ENCODE data around the gene MRPL22. TPM values are rescaled to one million over a fixed set of nuclear protein-coding genes. Genes with fewer than 3 reads are reported as not detected.

Gene MRPL22
- total RNA-seq, 1 donor from 2014 or later: 31.4 TPM

DNA sequence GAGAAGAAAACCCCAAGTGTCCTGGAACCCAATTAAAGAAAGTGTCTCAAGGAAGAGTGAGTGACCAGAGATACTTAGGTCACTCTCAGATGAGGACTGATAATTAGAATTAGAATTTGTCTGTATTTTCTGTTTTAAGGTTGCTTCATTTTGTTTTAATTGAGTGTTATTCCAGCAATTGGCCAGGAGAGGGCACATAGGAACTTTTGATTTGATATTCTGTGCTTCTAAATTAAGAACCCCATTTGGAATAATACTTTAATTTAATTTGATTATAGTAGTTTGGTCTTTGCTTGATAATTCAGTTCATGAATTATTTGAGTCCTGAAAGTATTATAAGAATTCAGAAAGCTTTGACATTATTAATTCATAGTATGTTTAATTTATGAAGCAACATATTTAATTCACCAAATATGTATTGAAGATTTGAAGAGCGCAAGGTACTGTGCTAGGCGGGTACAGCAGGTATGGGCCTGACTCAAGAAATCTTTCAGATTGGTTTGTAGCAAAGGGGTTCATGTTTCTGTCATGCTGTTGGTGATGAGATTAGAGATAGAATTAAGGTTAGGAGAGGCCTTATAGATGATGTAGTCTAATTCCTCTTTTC is 4.9 kb downstream of the MRPL22 start:
- DNase-seq: no peak

DNA sequence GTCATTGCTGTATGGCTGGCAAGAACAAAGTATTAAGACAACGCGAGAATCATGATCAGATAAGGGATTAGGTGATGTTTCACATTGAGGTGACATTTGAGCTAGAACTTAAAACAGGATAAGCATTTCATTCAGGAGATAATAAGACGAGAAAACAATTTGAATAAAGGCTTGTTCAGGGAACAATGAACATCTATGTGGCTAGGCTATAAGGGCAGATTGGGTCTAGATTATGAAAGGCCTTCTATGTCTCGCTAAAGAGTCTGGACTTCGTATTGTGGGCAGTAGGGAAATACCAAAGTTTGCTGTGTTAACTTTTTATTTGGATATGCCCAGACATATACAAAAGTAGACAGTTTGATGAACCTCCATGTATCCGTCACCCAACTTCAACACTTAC is 6.9 kb downstream of the MRPL22 start:
- H3K27me3 ChIP-seq: no peaks in the 10 kb centered on the region
- intact Hi-C loops (cut with DNase I): no loop called here
- no peaks in the 10 kb centered on the region for H3K9me3 ChIP-seq
- H3K4me1 ChIP-seq: peaks cover 9% of the 10 kb centered on the region
- ATAC-seq (no peak), DNase-seq (no peak)
- no peak overlapping the region for H3K4me3 ChIP-seq
- peaks cover 11% of the 10 kb centered on the region for H3K36me3 ChIP-seq
- TF ChIP-seq, protein P1, sequence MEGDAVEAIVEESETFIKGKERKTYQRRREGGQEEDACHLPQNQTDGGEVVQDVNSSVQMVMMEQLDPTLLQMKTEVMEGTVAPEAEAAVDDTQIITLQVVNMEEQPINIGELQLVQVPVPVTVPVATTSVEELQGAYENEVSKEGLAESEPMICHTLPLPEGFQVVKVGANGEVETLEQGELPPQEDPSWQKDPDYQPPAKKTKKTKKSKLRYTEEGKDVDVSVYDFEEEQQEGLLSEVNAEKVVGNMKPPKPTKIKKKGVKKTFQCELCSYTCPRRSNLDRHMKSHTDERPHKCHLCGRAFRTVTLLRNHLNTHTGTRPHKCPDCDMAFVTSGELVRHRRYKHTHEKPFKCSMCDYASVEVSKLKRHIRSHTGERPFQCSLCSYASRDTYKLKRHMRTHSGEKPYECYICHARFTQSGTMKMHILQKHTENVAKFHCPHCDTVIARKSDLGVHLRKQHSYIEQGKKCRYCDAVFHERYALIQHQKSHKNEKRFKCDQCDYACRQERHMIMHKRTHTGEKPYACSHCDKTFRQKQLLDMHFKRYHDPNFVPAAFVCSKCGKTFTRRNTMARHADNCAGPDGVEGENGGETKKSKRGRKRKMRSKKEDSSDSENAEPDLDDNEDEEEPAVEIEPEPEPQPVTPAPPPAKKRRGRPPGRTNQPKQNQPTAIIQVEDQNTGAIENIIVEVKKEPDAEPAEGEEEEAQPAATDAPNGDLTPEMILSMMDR (IDR thresholded peaks at IDR 0.05): no peak
- no peak overlapping the region for H3K27ac ChIP-seq

More for the DNA sequence above, 4.9 kb downstream of the MRPL22 start:
- Histone ChIP-seq H3K4me1 (peaks cover 21% of the 10 kb centered on the region), H3K36me3 (peaks cover 2% of the 10 kb centered on the region), H3K9me3 (no peaks in the 10 kb centered on the region), H3K27me3 (no peaks in the 10 kb centered on the region), H3K4me3 (no peak overlapping the region), H3K27ac (no peak overlapping the region)
- TF ChIP-seq, protein P1 (IDR thresholded peaks at IDR 0.05): peak; percentile 74
- intact Hi-C loops (cut with DNase I): no loop called here
- ATAC-seq: no peak

DNA sequence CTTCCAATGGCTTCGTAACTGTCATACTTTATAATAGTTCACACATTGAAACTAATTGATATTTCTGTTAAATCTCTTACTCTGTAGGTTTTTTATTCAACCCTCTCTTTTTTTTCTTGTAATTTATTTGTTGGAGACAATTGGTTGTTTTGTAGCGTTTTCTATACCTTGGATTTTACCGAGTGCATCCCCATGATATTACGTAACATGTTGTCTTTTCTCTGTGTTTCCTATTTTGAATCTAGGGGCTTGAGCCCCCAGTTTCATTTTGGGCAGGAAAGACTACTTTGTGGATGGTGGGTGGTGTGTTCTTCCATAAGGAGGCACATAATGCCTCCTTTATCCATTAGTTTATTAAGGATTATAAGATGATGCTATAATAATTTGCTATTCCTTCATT is 7.4 kb downstream of the MRPL22 start:
- intact Hi-C loops (cut with DNase I): no loop called here
- H3K4me1 ChIP-seq: peaks cover 8% of the 10 kb centered on the region
- H3K27ac ChIP-seq: no peak overlapping the region
- no peaks in the 10 kb centered on the region for H3K9me3 ChIP-seq
- H3K36me3 ChIP-seq: peaks cover 11% of the 10 kb centered on the region
- H3K4me3 ChIP-seq: no peak overlapping the region
- ATAC-seq: no peak
- TF ChIP-seq, protein P1 (IDR thresholded peaks at IDR 0.05): no peak
- DNase-seq: no peak
- no peaks in the 10 kb centered on the region for H3K27me3 ChIP-seq

DNA sequence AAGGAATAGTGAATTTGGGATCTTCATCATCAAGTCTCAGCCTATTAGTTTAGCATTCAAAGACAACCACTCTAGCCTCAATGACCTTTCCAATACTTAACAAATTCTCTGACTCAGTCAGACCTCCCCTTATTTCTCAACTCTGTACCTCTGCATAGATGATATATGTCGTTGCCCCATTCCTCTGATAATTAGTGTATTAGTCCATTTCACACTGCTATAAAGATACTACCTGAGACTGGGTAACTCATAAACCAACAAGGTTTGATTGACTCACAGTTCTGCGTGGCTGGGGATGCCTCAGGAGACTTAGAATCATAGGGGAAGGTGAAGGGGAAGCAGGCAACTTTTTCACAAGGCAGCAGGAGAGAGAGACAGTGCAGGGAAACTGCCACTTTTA is 8.9 kb downstream of the MRPL22 start:
- TF ChIP-seq, protein P1 (IDR thresholded peaks at IDR 0.05): no peak
- peaks cover 11% of the 10 kb centered on the region for H3K36me3 ChIP-seq
- no peaks in the 10 kb centered on the region for H3K27me3 ChIP-seq
- H3K4me1 ChIP-seq: peaks cover 8% of the 10 kb centered on the region
- ATAC-seq: no peak
- DNase-seq: no peak
- no peak overlapping the region for H3K27ac ChIP-seq
- intact Hi-C loops (cut with DNase I): no loop called here
- no peaks in the 10 kb centered on the region for H3K9me3 ChIP-seq
- no peak overlapping the region for H3K4me3 ChIP-seq

DNA sequence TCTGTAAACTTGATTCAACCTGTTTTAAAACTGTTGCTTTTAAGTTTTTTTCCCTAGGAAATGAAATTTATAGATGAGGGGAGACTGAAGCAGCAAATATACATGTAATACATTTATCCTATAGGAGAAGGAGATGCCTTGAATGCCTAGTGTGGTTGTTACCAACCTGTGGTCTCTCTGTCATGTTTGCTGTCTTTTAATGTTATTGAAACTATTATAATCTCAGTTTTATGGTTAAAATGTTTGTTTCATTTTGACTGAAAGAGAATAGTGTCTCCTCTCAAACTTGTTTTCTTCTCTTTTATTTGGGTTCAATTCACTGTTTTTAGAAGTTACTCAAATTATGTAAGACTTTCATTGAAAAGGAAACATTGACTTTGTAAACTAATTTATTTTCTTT is 15.8 kb downstream of the MRPL22 start:
- intact Hi-C loops (cut with DNase I): no loop called here
- Histone ChIP-seq H3K4me1 (no peaks in the 10 kb centered on the region), H3K4me3 (no peak overlapping the region), H3K27ac (no peak overlapping the region), H3K27me3 (no peaks in the 10 kb centered on the region), H3K9me3 (no peaks in the 10 kb centered on the region), H3K36me3 (peaks cover 54% of the 10 kb centered on the region)
- DNase-seq (no peak), ATAC-seq (no peak)
- TF ChIP-seq, protein P1 (IDR thresholded peaks at IDR 0.05): no peak

DNA sequence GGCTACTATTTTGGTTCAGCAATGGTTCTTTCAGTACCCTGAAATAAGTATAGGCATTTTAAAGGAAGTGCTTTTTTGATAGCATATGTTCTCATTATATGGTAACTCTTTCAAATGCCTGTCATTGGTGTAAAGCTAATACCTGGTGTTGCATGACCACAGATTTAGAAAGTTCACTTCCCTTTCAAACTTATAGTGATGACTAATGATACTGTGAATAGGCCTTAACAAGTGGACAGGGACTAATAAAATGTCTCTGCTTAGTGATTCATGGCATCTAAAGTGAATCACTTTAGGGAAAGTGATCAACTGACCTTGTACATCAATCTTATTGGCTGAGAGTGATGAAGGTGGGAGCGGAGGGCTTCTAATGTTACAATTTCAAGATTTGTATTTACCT is 21.6 kb downstream of the MRPL22 start:
- Histone ChIP-seq H3K36me3 (peaks cover 66% of the 10 kb centered on the region), H3K27ac (no peak overlapping the region), H3K4me3 (no peak overlapping the region), H3K9me3 (no peaks in the 10 kb centered on the region), H3K4me1 (peaks cover 4% of the 10 kb centered on the region), H3K27me3 (no peaks in the 10 kb centered on the region)
- ATAC-seq (no peak), DNase-seq (no peak)
- intact Hi-C loops (cut with DNase I): no loop called here
- TF ChIP-seq, protein P1 (IDR thresholded peaks at IDR 0.05): no peak
